Measurements from ENCODE around the gene LCAT. TPM values are rescaled to one million over a fixed set of nuclear protein-coding genes. Genes with fewer than 3 reads are reported as not detected.
A peak's percentile ranks its signal among the peaks of the same experiment; 100 is the strongest.
"Not testable (repeated sequence)": the region's sequence is repeated elsewhere in the genome, so short reads cannot be mapped to it uniquely, and the experiment has no call there.

Gene LCAT
- polyA plus RNA-seq, 3 donors from 2014 or later = 0.14 to 1.3 TPM; not detected in 1

GRCh38 chr16:67915831-67916723 lies 27.8 kb downstream of the LCAT start:
- peaks cover 0 to 3% (median 0%) of the 10 kb centered on the region in 3 donors for H3K27me3 Mint-ChIP-seq (ENCODE audit: low read depth in 3 of 3)
- H3K36me3 Mint-ChIP-seq = peaks cover 0 to 11% (median 0%) of the 10 kb centered on the region in 3 donors
- DNase-seq = no peak
- peak overlapping the region in 1 of 6 donors; percentile 28 for H3K27ac Mint-ChIP-seq
- peaks cover 11 to 18% of the 10 kb centered on the region in 2 donors for H3K4me1 Mint-ChIP-seq
- no peaks in the 10 kb centered on the region for H3K9me3 Mint-ChIP-seq
- no peak overlapping the region for H3K4me3 Mint-ChIP-seq

GRCh38 chr16:67915496-67915769 lies 28.5 kb downstream of the LCAT start:
- H3K4me3 Mint-ChIP-seq; DNase-seq; H3K27ac Mint-ChIP-seq; H3K27me3 Mint-ChIP-seq (ENCODE audit: low read depth in 3 of 3); H3K9me3 Mint-ChIP-seq: not testable (repeated sequence)
- peaks cover 11 to 18% of the 10 kb centered on the region in 2 donors for H3K4me1 Mint-ChIP-seq
- H3K36me3 Mint-ChIP-seq = peaks cover 0 to 11% (median 0%) of the 10 kb centered on the region in 3 donors

- Mint-ChIP-seq H3K4me1 (peaks cover 11 to 18% of the 10 kb centered on the region in 2 donors), H3K9me3 (no peaks in the 10 kb centered on the region), H3K4me3 (no peak overlapping the region), H3K36me3 (peaks cover 0 to 11% (median 0%) of the 10 kb centered on the region in 3 donors), H3K27ac (no peak overlapping the region), H3K27me3 (ENCODE audit: low read depth in 3 of 3) (peaks cover 0 to 3% (median 0%) of the 10 kb centered on the region in 3 donors)
- DNase-seq = no peak
These were observed 29.0 kb downstream of the LCAT start for GRCh38 chr16:67914758-67915495.

GRCh38 chr16:67910158-67910557 lies 33.8 kb downstream of the LCAT start:
- peaks cover 0 to 5% (median 5%) of the 10 kb centered on the region in 3 donors for H3K36me3 Mint-ChIP-seq
- H3K4me1 Mint-ChIP-seq = peaks cover 0 to 2% of the 10 kb centered on the region in 2 donors
- H3K9me3 Mint-ChIP-seq = no peaks in the 10 kb centered on the region
- H3K4me3 Mint-ChIP-seq = no peak overlapping the region
- no peaks in the 10 kb centered on the region for H3K27me3 Mint-ChIP-seq (ENCODE audit: low read depth in 3 of 3)
- no peak overlapping the region for H3K27ac Mint-ChIP-seq
- DNase-seq = no peak

- no peak overlapping the region for H3K27ac Mint-ChIP-seq
These were observed 34.7 kb downstream of the LCAT start for GRCh38 chr16:67909056-67909742.

GRCh38 chr16:67907397-67908180 lies 36.3 kb downstream of the LCAT start:
- H3K9me3 Mint-ChIP-seq = no peaks in the 10 kb centered on the region
- H3K36me3 Mint-ChIP-seq = peaks cover 0 to 8% (median 8%) of the 10 kb centered on the region in 3 donors
- H3K27ac Mint-ChIP-seq = no peak overlapping the region
- DNase-seq = no peak
- no peak overlapping the region for H3K4me3 Mint-ChIP-seq
- H3K27me3 Mint-ChIP-seq (ENCODE audit: low read depth in 3 of 3) = no peaks in the 10 kb centered on the region
- peaks cover 2 to 5% of the 10 kb centered on the region in 2 donors for H3K4me1 Mint-ChIP-seq

More at GRCh38 chr16:67909056-67909742, 34.7 kb downstream of the LCAT start:
- H3K27me3 Mint-ChIP-seq (ENCODE audit: low read depth in 3 of 3) = no peaks in the 10 kb centered on the region
- H3K4me1 Mint-ChIP-seq = peaks cover 0 to 2% of the 10 kb centered on the region in 2 donors
- H3K9me3 Mint-ChIP-seq = no peaks in the 10 kb centered on the region
- no peak for DNase-seq
- no peak overlapping the region for H3K4me3 Mint-ChIP-seq
- peaks cover 0 to 8% (median 7%) of the 10 kb centered on the region in 3 donors for H3K36me3 Mint-ChIP-seq

- Mint-ChIP-seq H3K27ac (peak overlapping the region in 1 of 6 donors; percentile 35), H3K27me3 (ENCODE audit: low read depth in 3 of 3) (no peaks in the 10 kb centered on the region), H3K4me3 (no peak overlapping the region)
These were observed 41.1 kb downstream of the LCAT start for GRCh38 chr16:67902831-67903230.

GRCh38 chr16:67901734-67902133 lies 42.2 kb downstream of the LCAT start:
- Mint-ChIP-seq H3K4me3 (no peak overlapping the region), H3K27me3 (ENCODE audit: low read depth in 3 of 3) (no peaks in the 10 kb centered on the region), H3K27ac (no peak overlapping the region), H3K36me3 (peaks cover 0 to 8% (median 4%) of the 10 kb centered on the region in 3 donors), H3K4me1 (peaks cover 14 to 17% of the 10 kb centered on the region in 2 donors), H3K9me3 (no peaks in the 10 kb centered on the region)
- DNase-seq = no peak

More at GRCh38 chr16:67902831-67903230, 41.1 kb downstream of the LCAT start:
- peaks cover 0 to 8% (median 4%) of the 10 kb centered on the region in 3 donors for H3K36me3 Mint-ChIP-seq
- no peaks in the 10 kb centered on the region for H3K9me3 Mint-ChIP-seq
- DNase-seq = no peak
- H3K4me1 Mint-ChIP-seq = peaks cover 5 to 10% of the 10 kb centered on the region in 2 donors

GRCh38 chr16:67897231-67897630 lies 46.7 kb downstream of the LCAT start:
- Mint-ChIP-seq H3K36me3 (no peaks in the 10 kb centered on the region), H3K27me3 (ENCODE audit: low read depth in 3 of 3) (peaks cover 0 to 2% (median 0%) of the 10 kb centered on the region in 3 donors), H3K4me3 (no peak overlapping the region), H3K4me1 (peaks cover 38 to 48% of the 10 kb centered on the region in 2 donors), H3K9me3 (no peaks in the 10 kb centered on the region), H3K27ac (peak overlapping the region in 3 of 6 donors; percentile 9 to 43 (median 38))
- DNase-seq = no peak

GRCh38 chr16:67893743-67894399 lies 50.0 kb downstream of the LCAT start:
- Mint-ChIP-seq H3K27me3 (ENCODE audit: low read depth in 3 of 3) (peaks cover 0 to 2% (median 0%) of the 10 kb centered on the region in 3 donors), H3K4me1 (peaks cover 38 to 40% of the 10 kb centered on the region in 2 donors), H3K4me3 (peak overlapping the region; percentile 89 to 95 (median 93)), H3K9me3 (no peaks in the 10 kb centered on the region), H3K36me3 (no peaks in the 10 kb centered on the region), H3K27ac (peak overlapping the region; percentile 93 to 98 (median 95))
- DNase-seq = no peak

GRCh38 chr16:67892899-67893742 lies 50.8 kb downstream of the LCAT start, which contains the start of gene PSKH1:
Gene PSKH1 (plus strand): TSS chr16:67893254. CDS start chr16:67908750, 15,496 bp downstream.
- H3K27ac Mint-ChIP-seq = peak within 1 kb of the TSS; percentile 93 to 98 (median 95)
- H3K4me1 Mint-ChIP-seq = peaks cover 38% of the 10 kb centered on the region in 2 donors
- H3K4me3 Mint-ChIP-seq = peak within 1 kb of the TSS; percentile 89 to 96 (median 93)
- no peaks in the 10 kb centered on the region for H3K36me3 Mint-ChIP-seq
- no peaks in the 10 kb centered on the region for H3K9me3 Mint-ChIP-seq
- DNase-seq = peak; percentile 87 to 91 (median 91)
- peaks cover 0 to 2% (median 0%) of the 10 kb centered on the region in 3 donors for H3K27me3 Mint-ChIP-seq (ENCODE audit: low read depth in 3 of 3)

- H3K4me1 Mint-ChIP-seq = peaks cover 37% of the 10 kb centered on the region in 2 donors
- H3K27me3 Mint-ChIP-seq (ENCODE audit: low read depth in 3 of 3) = peaks cover 0 to 2% (median 0%) of the 10 kb centered on the region in 3 donors
- peak overlapping the region; percentile 93 to 96 (median 94) for H3K27ac Mint-ChIP-seq
- H3K36me3 Mint-ChIP-seq = no peaks in the 10 kb centered on the region
- no peak for DNase-seq
- H3K4me3 Mint-ChIP-seq = peak overlapping the region; percentile 89 to 96 (median 93)
- H3K9me3 Mint-ChIP-seq = no peaks in the 10 kb centered on the region
These were observed 51.5 kb downstream of the LCAT start for GRCh38 chr16:67892375-67892774.

Measured in immature natural killer cell (primary cell).